GM23338 (cell line): ENCODE measurements around the gene CCRL2. TPM values are rescaled to one million over a fixed set of nuclear protein-coding genes. Genes with fewer than 3 reads are reported as not detected.

ENCODE experiments used
- EZH2phosphoT487 ChIP-seq: fragments of 200-600 bp; sonication (generic); IDR thresholded peaks from one replicate; pipeline ENCODE4 v1.8.1; 2018; ENCODE audit warnings: antibody characterized with exemption; ENCODE audit not compliant: unreplicated experiment
- STAT1 ChIP-seq: IDR thresholded peaks from one replicate; pipeline ENCODE4 v1.6.1; 2016; ENCODE audit warnings: antibody characterized with exemption; ENCODE audit not compliant: unreplicated experiment
- ZNF114 ChIP-seq: fragments of 250-450 bp; sonication (Bioruptor Pico); IDR thresholded peaks from 2 replicates; pipeline ENCODE4 v1.5.0; 2020; ENCODE audit warnings: mild to moderate bottlenecking, moderate library complexity
- ZNF462 ChIP-seq: fragments of 250-450 bp; sonication (Bioruptor Pico); IDR thresholded peaks from 2 replicates; pipeline ENCODE4 v1.5.0; 2020; ENCODE audit warnings: mild to moderate bottlenecking, moderate library complexity
- polyA plus RNA-seq: library from polyadenylated mRNA; unstranded; fragments of >200 nt; fragmentation: Nextera tagmentation; extraction: Ambion mirVana; gene quantifications from 2 replicates; pipeline ENCODE4 v1.2.1, GENCODE V29; 2016
- total RNA-seq: library from RNA; depleted of rRNA; stranded (reverse); fragments of >200 nt; shearing (Covaris generic); gene quantifications from 2 replicates; pipeline ENCODE4 v1.2.3, GENCODE V29; 2014
- TF ChIP-seq, protein P1 (sequence below): IDR thresholded peaks from 2 replicates; pipeline ENCODE4 v1.6.1; 2016; ENCODE audit warnings: antibody characterized with exemption
- TF ChIP-seq, protein P2 (sequence below): IDR thresholded peaks from one replicate; pipeline ENCODE4 v1.6.1; 2018; ENCODE audit warnings: antibody characterized with exemption; ENCODE audit not compliant: unreplicated experiment

The CCRL2 gene
- total and polyA plus RNA-seq, 2 experiments from 2014 or later: not detected

DNA sequence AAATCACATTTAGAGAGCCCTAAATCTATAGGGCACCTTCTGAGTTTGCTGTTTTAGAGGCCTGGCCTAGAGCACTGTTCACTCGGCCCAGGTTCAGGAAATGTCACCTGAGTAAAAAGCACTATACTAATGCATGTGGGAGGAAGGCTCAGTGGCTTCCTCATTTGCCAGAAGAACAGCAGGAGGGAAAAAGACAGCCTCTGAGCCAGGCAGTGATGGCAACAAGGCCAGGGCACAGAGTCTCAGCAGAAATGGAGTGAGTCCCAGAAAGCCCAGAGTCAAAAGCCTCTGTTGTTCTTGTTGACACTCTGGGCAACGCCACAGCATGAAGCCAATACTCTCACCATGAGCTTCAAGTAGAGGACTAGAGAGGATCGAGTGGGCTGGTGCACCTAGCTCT lies 31.8 kb downstream of the CCRL2 start (continued):
- TF ChIP-seq ZNF462 (CRISPR knock-in tag): no peak
- TF ChIP-seq, protein P1, sequence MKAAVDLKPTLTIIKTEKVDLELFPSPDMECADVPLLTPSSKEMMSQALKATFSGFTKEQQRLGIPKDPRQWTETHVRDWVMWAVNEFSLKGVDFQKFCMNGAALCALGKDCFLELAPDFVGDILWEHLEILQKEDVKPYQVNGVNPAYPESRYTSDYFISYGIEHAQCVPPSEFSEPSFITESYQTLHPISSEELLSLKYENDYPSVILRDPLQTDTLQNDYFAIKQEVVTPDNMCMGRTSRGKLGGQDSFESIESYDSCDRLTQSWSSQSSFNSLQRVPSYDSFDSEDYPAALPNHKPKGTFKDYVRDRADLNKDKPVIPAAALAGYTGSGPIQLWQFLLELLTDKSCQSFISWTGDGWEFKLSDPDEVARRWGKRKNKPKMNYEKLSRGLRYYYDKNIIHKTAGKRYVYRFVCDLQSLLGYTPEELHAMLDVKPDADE: no peak
- TF ChIP-seq STAT1: no peak
- TF ChIP-seq, protein P2, sequence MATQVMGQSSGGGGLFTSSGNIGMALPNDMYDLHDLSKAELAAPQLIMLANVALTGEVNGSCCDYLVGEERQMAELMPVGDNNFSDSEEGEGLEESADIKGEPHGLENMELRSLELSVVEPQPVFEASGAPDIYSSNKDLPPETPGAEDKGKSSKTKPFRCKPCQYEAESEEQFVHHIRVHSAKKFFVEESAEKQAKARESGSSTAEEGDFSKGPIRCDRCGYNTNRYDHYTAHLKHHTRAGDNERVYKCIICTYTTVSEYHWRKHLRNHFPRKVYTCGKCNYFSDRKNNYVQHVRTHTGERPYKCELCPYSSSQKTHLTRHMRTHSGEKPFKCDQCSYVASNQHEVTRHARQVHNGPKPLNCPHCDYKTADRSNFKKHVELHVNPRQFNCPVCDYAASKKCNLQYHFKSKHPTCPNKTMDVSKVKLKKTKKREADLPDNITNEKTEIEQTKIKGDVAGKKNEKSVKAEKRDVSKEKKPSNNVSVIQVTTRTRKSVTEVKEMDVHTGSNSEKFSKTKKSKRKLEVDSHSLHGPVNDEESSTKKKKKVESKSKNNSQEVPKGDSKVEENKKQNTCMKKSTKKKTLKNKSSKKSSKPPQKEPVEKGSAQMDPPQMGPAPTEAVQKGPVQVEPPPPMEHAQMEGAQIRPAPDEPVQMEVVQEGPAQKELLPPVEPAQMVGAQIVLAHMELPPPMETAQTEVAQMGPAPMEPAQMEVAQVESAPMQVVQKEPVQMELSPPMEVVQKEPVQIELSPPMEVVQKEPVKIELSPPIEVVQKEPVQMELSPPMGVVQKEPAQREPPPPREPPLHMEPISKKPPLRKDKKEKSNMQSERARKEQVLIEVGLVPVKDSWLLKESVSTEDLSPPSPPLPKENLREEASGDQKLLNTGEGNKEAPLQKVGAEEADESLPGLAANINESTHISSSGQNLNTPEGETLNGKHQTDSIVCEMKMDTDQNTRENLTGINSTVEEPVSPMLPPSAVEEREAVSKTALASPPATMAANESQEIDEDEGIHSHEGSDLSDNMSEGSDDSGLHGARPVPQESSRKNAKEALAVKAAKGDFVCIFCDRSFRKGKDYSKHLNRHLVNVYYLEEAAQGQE: no peak
- no peak for TF ChIP-seq EZH2phosphoT487
- TF ChIP-seq ZNF114: no peak
